Measurements from ENCODE around the gene PPP2R5B.

PPP2R5B gene

GRCh38 chr11:64923944-64924909 is at the start of gene PPP2R5B:
Gene PPP2R5B (plus strand): TSS chr11:64924689. CDS start chr11:64925735, 1,046 bp downstream.
- DNase-seq (ENCODE audit: low spot score): peak; percentile 98

DNA sequence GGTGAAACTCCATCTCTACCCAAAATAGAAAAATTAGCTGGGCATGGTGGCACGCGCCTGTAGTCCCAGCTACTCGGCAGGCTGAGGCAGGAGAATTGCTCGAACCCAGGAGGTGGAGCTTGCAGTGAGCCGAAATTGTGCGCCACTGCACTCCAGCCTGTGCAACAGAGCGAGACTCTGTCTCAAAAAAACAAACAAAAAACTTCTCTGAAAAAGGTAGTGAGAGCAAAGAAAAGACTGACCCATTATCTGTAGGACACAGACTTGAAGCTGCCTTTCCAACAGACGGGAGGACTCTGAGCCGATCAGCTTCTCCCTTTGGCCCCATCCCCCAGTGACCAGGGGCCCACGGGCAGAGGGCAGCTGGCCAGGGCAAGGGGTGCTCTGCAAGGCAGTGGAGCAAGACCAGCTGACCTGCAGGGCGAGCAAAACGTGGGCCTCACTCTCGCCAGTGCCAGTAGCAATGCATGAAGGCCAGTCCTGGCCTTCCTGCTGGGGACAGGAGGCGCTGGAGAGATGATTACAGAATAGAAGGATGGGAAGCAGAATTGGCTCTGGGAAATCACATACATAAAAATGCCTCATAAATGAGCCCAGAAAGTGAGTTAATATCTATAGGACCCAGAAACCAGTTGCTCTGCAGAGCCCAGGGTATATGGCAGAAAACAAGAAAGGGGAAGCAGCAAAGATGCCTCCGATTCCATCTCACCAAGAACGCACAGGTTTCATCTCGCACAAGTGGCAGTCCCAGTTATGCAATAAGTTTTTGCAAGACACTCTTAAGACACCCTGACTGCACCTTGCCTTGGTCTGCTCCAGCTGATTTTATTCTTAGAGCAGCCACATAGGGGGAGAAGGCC is 48.9 kb upstream of the PPP2R5B start:
- no peak for DNase-seq (ENCODE audit: low spot score)

GRCh38 chr11:64876229-64876750 is 48.2 kb upstream of the PPP2R5B start:
- no peak for DNase-seq (ENCODE audit: low spot score)

DNA sequence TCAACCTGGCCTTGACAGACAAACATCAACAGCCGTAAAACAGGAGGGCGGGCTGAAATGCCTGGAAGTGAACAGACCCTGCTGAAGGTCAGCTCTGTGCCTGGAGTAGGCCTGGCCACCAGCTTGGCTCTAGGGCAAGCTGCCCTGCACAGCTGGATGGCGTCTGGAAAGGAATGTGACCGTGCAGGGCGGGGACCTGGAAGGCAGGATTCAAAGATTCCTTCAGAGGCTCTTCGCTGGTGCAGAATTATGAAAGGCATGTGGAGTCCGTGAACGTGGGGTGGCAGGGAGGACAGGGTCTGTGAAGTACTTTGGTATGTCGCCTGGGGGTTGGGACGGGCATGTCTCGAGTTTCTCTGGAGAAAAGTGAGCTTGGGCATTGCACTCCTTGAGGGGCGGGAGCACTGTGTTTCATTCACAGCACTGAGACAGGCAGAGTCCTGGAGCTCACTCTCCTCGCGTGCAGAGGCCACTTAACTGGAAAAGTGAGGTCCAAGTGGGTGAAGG is 47.6 kb upstream of the PPP2R5B start:
- DNase-seq (ENCODE audit: low spot score): peak; percentile 75

- no peak for DNase-seq (ENCODE audit: low spot score)
These were observed 46.9 kb upstream of the PPP2R5B start for GRCh38 chr11:64877390-64878222.

DNA sequence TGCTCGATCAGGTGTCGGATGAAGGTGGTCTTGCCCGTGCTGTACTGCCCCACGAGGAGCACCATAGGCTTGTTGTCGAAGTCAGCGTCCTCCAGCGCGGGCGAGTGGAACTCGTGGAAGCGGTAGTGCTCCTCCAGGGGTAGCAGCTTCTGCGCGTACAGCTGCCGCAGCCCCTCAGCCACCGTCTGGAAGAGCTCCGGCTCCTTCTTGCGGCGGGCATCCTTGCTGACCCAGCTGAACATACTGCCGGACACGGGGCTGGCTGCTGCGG is 46.3 kb upstream of the PPP2R5B start:
- DNase-seq (ENCODE audit: low spot score): no peak

DNA sequence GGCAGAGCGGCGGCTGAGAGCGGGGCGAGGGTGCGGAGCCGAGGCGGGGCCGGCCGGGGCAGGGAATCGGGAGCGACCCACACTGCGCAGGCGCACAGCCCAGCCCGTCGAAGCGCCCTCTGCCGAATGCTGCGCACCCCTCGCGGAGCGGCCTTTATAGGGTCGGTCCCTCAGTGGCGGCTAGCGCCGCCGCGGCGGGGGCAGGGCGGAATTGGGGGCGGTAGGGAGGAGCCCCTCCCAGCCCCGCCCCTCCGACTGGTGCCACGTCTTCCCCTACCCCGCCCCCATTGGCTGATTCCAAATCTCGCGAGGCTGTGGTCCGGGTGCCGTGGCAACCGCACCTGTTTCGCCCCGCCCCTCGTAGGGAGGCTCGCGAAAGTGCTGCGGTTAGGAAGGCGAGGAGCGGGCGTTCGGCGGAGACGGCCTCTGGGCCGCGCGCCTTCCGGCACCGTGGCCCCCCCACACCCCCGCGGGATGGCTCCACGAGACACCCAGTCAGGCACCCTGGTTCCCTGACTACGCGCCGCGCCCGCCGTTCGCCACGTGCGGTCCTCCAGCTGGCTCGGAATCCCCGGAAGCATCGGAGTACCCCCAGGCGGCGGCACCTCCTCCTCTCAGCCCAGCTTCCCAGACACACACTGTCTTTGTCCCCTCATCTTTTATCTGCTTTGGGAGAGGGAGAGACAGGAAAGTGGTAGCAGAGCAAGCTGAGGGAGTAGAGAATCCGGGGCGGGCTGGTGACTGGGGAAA is 45.8 kb upstream of the PPP2R5B start, which contains the start of gene EHD1:
EHD1 (minus strand) TSS at position 128 of the 750 bp plus-strand sequence. CDS start 157 bp downstream, outside the sequence.
- DNase-seq (ENCODE audit: low spot score): peak; percentile 99

GRCh38 chr11:64879244-64879900 is 45.1 kb upstream of the PPP2R5B start:
- DNase-seq (ENCODE audit: low spot score): no peak

DNA sequence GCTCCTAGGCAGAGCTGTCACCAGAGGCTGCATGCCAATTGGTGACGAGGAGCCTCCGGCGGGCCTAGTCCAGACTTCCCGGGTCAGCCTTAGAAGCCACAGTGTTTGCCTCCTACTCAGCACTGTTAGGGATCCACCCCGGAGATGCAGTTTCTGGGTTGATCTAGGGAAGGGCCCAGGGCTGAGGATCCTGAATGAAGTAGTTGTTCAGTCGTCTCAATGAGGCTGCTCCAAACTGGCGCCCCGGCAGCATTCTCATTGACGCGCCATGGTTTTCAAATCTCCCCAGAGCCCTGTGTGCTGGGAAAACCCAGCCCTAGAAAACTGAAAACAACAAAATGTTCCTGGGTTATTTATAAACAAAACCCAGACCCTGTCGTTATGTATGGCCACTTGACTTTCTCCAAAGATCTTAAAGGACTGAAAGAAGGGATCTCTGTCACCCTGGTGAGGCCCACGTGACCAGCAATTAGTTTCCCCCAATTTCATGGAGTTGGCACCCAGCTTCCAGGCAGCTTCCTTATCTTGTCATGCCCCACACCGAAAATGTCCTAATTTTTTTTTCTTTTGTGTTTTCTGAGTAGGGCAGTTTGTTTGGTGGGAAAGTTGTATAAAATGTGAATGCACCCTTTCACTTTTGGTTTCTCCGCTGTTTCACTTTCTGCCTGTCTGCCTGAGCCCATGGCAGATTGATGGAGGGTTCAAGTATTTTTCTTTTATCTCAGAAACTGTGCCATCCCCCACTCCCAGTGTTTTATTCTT is 44.1 kb upstream of the PPP2R5B start:
- DNase-seq (ENCODE audit: low spot score): no peak

DNA sequence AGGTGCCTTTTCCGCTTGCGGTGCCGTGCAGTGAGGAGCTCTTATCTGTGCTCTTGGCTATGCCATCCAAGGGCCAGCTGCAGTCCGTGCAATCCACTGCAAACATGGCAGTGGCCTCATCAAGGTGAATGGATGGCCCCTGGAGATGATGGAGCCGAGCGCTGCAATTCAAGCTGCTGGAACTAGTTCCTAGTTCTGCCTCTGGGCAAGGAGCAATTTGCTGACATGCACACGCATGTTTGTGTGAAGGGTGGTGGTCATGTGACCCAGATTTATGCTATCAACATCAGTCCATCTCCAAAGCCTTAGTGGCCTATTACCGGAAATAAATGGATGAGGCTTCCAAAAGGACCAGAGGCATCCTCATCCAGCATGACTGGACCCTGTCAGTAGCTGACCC is 43.0 kb upstream of the PPP2R5B start:
- no peak for DNase-seq (ENCODE audit: low spot score)

GRCh38 chr11:64882243-64882642 is 42.2 kb upstream of the PPP2R5B start:
- no peak for DNase-seq (ENCODE audit: low spot score)

GRCh38 chr11:64883575-64883974 is 40.9 kb upstream of the PPP2R5B start:
- DNase-seq (ENCODE audit: low spot score): no peak

DNA sequence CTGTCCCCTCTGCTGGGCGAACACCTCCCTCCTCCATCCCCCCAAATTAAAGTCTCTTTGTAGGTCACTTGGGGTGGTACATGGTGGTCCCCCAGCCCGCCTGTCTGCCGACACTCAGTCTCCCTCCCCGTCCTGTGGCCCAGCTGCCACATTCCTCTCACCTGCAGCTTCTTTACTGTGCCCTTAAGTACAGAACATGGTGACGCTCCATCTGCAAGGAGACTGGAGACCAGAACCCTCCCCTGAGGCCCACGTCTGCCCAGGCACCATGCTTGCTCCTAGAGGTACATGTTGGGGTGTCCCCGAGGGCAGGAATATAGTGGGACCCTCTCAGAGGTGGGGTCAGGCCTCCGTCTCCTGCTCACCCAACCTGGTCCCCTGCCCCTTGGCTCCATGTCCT is 40.5 kb upstream of the PPP2R5B start:
- DNase-seq (ENCODE audit: low spot score): no peak

DNA sequence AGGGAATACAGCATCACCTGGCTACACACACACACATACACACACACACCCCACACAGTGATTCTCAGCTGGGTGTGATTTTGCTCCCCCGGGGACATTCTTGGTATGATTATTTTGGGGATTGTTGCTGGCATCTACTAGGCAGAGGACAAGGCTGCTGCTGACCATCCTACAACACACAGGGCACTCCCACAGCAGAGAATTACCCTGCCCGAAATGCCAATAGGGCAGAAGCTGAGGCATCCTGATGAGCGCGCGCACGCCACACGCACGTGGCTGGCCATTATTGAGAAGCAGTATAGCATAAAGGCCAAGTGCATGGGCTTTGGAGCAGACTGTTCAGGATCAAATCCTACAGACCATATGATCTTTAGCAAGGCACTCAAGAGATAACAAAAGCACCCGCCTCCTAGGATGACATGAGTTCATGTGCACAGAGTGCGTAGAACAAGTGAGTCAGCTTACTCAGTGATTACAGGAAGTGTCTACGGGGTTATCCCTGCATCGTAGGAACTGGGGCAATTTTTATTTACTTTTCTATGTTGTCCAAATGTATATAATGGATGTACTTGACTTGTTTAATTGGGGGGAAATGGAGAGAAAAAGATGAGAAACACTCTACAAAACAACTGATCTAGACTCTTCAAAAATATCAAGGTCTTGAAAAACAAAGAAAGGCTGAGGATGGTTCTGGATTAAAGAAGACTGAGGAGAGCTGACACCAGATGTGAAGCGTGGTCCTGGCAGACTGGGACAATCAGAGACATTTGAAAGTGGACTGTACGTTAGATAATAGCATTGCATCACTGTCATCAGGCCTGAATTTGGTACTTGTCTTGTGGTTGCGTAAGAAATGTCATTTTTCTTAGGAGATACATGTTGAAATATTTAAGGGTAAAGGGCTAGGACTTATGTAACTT is 38.9 kb upstream of the PPP2R5B start:
- no peak for DNase-seq (ENCODE audit: low spot score)

DNA sequence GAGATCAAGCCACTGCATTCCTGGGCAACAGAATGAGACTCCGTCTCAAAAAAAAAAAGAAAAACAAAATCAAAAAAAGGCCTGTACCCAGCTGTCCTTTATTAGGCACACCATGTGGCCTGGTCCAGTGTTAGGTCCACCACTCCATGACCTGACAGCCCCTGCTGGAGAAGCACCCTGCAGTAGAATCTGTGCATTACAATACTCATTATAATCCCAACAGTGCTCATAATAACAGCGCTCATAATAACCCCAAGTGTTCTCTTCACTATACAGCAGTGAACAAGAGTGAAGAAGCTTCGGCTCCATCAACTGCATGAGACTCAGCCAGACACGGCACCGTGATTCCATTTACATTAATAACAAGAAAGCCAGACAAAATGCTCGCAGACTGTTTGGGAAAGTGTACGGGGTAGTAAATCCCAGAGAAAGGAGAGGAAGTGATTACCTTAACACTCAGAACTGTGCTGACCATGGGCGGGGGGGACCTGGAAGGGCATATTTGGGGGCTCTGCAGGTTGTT is 37.2 kb upstream of the PPP2R5B start:
- no peak for DNase-seq (ENCODE audit: low spot score)

GRCh38 chr11:64887757-64888405 is 36.6 kb upstream of the PPP2R5B start:
- DNase-seq (ENCODE audit: low spot score): peak; percentile 93

DNA sequence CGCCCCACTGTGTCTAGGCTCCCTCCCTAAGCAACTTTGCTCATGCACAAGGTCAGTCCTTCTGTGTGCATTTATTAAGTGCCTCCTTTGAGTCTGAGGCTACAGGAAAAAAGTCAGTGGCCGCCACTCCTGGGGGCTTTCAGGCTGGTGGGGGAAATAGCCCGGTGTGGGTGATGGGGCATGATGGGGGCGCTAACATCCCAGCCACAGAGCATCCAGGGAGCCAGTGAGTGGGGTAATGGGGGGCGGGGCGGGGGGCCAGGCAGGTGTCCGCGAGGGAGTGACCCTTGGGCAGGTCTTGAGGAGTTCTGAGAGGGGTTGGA is 36.1 kb upstream of the PPP2R5B start:
- no peak for DNase-seq (ENCODE audit: low spot score)

Measured in AG20443 (cell line).